ENCODE results near the gene SLFN12L. TPM values are rescaled to one million over a fixed set of nuclear protein-coding genes. Genes with fewer than 3 reads are reported as not detected.

The SLFN12L gene
- 1 to 10 TPM in 2 of 7 donors, under 1 TPM in 5; 0.23 to 1.2 (median 0.79) TPM for total RNA-seq
- 1 to 10 TPM in 1 of 2 donors, under 1 TPM in 1; 0.53 to 1.2 TPM for polyA plus RNA-seq
- long read RNA-seq, donor 1, partial matches to known transcripts: 1 of 1 reads
- long read RNA-seq, donor 1, other reads (novel, unspliced or antisense): 0 of 1 reads
- long read RNA-seq, donor 2: 0 reads
- long read RNA-seq, donor 3, partial matches to known transcripts: 0 of 1 reads
- long read RNA-seq, donor 3, other reads (novel, unspliced or antisense): 1 of 1 reads

- no peak for TF ChIP-seq CTCF (IDR thresholded peaks at IDR 0.05)
- TF ChIP-seq EP300 (IDR thresholded peaks at IDR 0.05): no peak
- TF ChIP-seq POLR2A (IDR thresholded peaks at IDR 0.05): no peak
- H3K4me3 ChIP-seq: no peak within 1 kb of the TSS
- 24 to 40% (median 31%) methylated on average over 2 of the region's 2 CpGs for WGBS, 3 donors
- no peak for DNase-seq
- peaks cover 2% of the 10 kb centered on the region for H3K4me1 ChIP-seq (ENCODE audit: insufficient read depth)
- H3K27me3 ChIP-seq: no peaks in the 10 kb centered on the region
- H3K9me3 ChIP-seq: no peaks in the 10 kb centered on the region
- intact Hi-C loops (cut with DNase I): loop anchor here in 3 of 4 donors (2.0 to 10.0 kb wide), 3 partner anchors 223 to 363 kb away; no protein-coding TSS in a partner anchor
- H3K36me3 ChIP-seq: no peaks in the 10 kb centered on the region
- peak within 1 kb of the TSS in 1 of 2 donors; percentile 48 for H3K27ac ChIP-seq
These were observed at the start of gene SLFN12L for GRCh38 chr17:35537601-35538141. Gene SLFN12L (minus strand): TSS chr17:35537678. CDS start chr17:35522364, 15,314 bp downstream.

- Histone ChIP-seq H3K9me3 (no peaks in the 10 kb centered on the region), H3K27ac (peak overlapping the region; percentile 3 to 58), H3K4me3 (peak overlapping the region; percentile 93), H3K4me1 (ENCODE audit: insufficient read depth) (peaks cover 4% of the 10 kb centered on the region), H3K36me3 (no peaks in the 10 kb centered on the region), H3K27me3 (no peaks in the 10 kb centered on the region)
- TF ChIP-seq CTCF (IDR thresholded peaks at IDR 0.05) (no peak), POLR2A (IDR thresholded peaks at IDR 0.05) (no peak)
- DNase-seq: no peak
- WGBS, 3 donors: 18 to 26% (median 20%) methylated on average over 7 of the region's 7 CpGs
- intact Hi-C loops (cut with DNase I): no loop called here
These were observed 49.1 kb upstream of the SLFN12L start for GRCh38 chr17:35586569-35587073.

GRCh38 chr17:35584061-35584460 lies 46.6 kb upstream of the SLFN12L start:
- no peak for DNase-seq
- H3K4me3 ChIP-seq: no peak overlapping the region
- no peaks in the 10 kb centered on the region for H3K9me3 ChIP-seq
- TF ChIP-seq EP300 (IDR thresholded peaks at IDR 0.05): no peak
- no peak for TF ChIP-seq CTCF (IDR thresholded peaks at IDR 0.05)
- TF ChIP-seq POLR2A (IDR thresholded peaks at IDR 0.05): no peak
- H3K27me3 ChIP-seq: no peaks in the 10 kb centered on the region
- 48 to 77% (median 72%) methylated on average over 1 of the region's 1 CpG for WGBS, 3 donors
- intact Hi-C loops (cut with DNase I): no loop called here
- no peak overlapping the region for H3K27ac ChIP-seq
- H3K4me1 ChIP-seq (ENCODE audit: insufficient read depth): peaks cover 4% of the 10 kb centered on the region
- no peaks in the 10 kb centered on the region for H3K36me3 ChIP-seq

DNA sequence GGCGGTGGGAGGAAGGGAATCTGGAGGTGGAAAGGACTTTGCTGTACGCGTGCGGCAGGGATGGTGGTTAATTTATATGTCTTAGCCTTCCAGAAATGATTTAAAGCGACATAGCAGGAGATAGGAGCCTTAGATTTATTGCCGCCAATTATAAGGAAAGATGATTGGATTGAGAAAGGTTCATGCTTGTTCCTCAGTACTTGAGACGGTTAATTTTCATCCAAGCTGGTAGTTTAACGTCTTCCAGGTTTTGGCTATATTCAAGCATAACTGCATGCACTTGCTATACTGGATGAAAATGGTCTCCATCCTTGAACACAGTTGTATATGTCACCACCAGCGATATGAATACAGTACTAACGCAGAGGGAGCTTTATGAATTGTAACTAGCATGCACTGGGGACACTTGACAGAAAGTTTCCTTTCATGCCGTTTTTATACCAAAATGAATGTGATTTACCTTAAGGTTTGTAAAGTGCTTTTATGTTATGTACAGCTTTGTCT lies 41.5 kb upstream of the SLFN12L start:
- intact Hi-C loops (cut with DNase I): no loop called here
- Histone ChIP-seq H3K27me3 (no peaks in the 10 kb centered on the region), H3K36me3 (no peaks in the 10 kb centered on the region), H3K27ac (peak overlapping the region in 1 of 2 donors; percentile 83), H3K9me3 (no peaks in the 10 kb centered on the region), H3K4me1 (ENCODE audit: insufficient read depth) (peaks cover 3% of the 10 kb centered on the region), H3K4me3 (peak overlapping the region; percentile 90)
- WGBS, 3 donors: 1 to 5% (median 3%) methylated on average over 11 of the region's 11 CpGs
- DNase-seq: no peak
- TF ChIP-seq EP300 (IDR thresholded peaks at IDR 0.05): no peak
- no peak for TF ChIP-seq CTCF (IDR thresholded peaks at IDR 0.05)
- TF ChIP-seq POLR2A (IDR thresholded peaks at IDR 0.05): no peak

Measured in ovary (tissue), 10 donors.